HepG2 (cell line): ENCODE measurements around the gene MYO19. TPM values are rescaled to one million over a fixed set of nuclear protein-coding genes. Genes with fewer than 3 reads are reported as not detected.

Source experiments
- ATAC-seq: fragments of 200-7000 bp; cut with Tn5 transposase; 3 replicates; pipeline ENCODE4 v1.9.1; 2020; ENCODE audit warnings: mild to moderate bottlenecking, moderate library complexity
- BruUV-seq: library from RNA; stranded (reverse); fragments of 400-500 nt; replicated peaks from 2 replicates; lab custom pipeline; 2021; lab: Mats Ljungman, UMichigan
- CTCF ChIA-PET: fragments of 300-600 bp; formaldehyde crosslinking; extraction: SDS; loops from one replicate; lab custom pipeline; 2021; ENCODE audit warnings: low total read pairs, inconsistent platforms, low intra/inter-chr PET ratio; lab: Yijun Ruan, JAX
- POLR2A ChIA-PET: fragments of 350-600 bp; sonication (Branson Sonifier 250); formaldehyde crosslinking; loops from one replicate; lab custom pipeline; 2020; ENCODE audit warnings: antibody characterized with exemption, inconsistent platforms; lab: Yijun Ruan, JAX
- DNase-seq: peaks from one replicate; pipeline ENCODE4 v3.0.0-alpha.2; 2015; ENCODE audit warnings: low spot score
- FAIRE-seq: peaks from 3 replicates; lab custom pipeline; 2011; peaks lifted over from hg19 to GRCh38; lab: Jason Lieb, UNC
- H2AFZ ChIP-seq: one replicate; pipeline ENCODE4 v1.6.1; 2011; ENCODE audit warnings: low read length, inconsistent platforms
- H3K27ac ChIP-seq: fragments of 300-600 bp; 3 replicates; pipeline ENCODE4 v1.8.0; 2011; ENCODE audit warnings: mixed run types, mild to moderate bottlenecking, mixed read lengths, low read length, inconsistent platforms; ENCODE audit not compliant: insufficient read depth; ENCODE audit errors: extremely low read length
- H3K27me3 ChIP-seq, 2 experiments: fragments of 200-600 bp in 1 of 2; 2 replicates in 1 of 2; 3 replicates in 1 of 2; pipeline versions ENCODE4 v1.6.0 to v1.8.0; 2011; ENCODE audit warnings: low read length in 2 of 2, mild to moderate bottlenecking in 2 of 2, moderate library complexity in 2 of 2, inconsistent platforms in 1 of 2; ENCODE audit not compliant: insufficient read depth in 2 of 2, control insufficient read depth in 1 of 2
- H3K36me3 ChIP-seq, 2 experiments: fragments of 200-600 bp in 1 of 2; replicated peaks in 1 of 2; 2 replicates in 1 of 2; 3 replicates in 1 of 2; pipeline versions ENCODE4 v1.5.1 to v1.8.0; 2011; ENCODE audit warnings: low read length in 2 of 2, inconsistent platforms in 1 of 2; ENCODE audit not compliant: insufficient read depth in 2 of 2, control insufficient read depth in 1 of 2
- H3K4me1 ChIP-seq: 2 replicates; pipeline ENCODE4 v1.5.1; 2012; ENCODE audit warnings: low read length, inconsistent platforms; ENCODE audit not compliant: insufficient read depth
- H3K4me2 ChIP-seq: 2 replicates; pipeline ENCODE4 v1.6.0; 2011; ENCODE audit warnings: low read depth, low read length, inconsistent platforms
- H3K4me3 ChIP-seq, 3 experiments: fragments of 200-600 bp in 1 of 3; sonication (generic), shearing (Covaris generic) in 1 of 3; replicated peaks in 1 of 3; 2 replicates each; pipeline ENCODE4 v1.5.1; 2011 to 2016; ENCODE audit warnings: low read length in 3 of 3, inconsistent platforms in 2 of 3, low read depth in 2 of 3, mild to moderate bottlenecking in 2 of 3, control low read depth in 1 of 3, mixed read lengths in 1 of 3; ENCODE audit not compliant: insufficient read depth in 1 of 3
- H3K79me2 ChIP-seq: one replicate; pipeline ENCODE4 v1.6.1; 2011; ENCODE audit warnings: low read length, inconsistent platforms; ENCODE audit not compliant: insufficient read depth
- H3K9ac ChIP-seq: 2 replicates; pipeline ENCODE4 v1.6.0; 2011; ENCODE audit warnings: mild to moderate bottlenecking, low read depth, low read length, inconsistent platforms; ENCODE audit not compliant: insufficient read depth
- H3K9me3 ChIP-seq: 2 replicates; pipeline ENCODE4 v1.5.1; 2012; ENCODE audit warnings: mild to moderate bottlenecking, low read length
- H4K20me1 ChIP-seq: 2 replicates; pipeline ENCODE4 v1.6.0; 2011; ENCODE audit warnings: inconsistent platforms, mild to moderate bottlenecking, low read length, moderate library complexity; ENCODE audit not compliant: insufficient read depth
- ATF1 ChIP-seq: IDR thresholded peaks from 2 replicates; pipeline ENCODE4 v1.6.1; 2016; ENCODE audit warnings: mild to moderate bottlenecking, control low read depth
- CCDC6 ChIP-seq: sonication (generic); formaldehyde crosslinking; IDR thresholded peaks from 2 replicates; pipeline ENCODE4 v1.8.1; 2022; ENCODE audit warnings: mild to moderate bottlenecking, missing genetic modification reagents, moderate library complexity
- DDIT3 ChIP-seq: sonication (generic); formaldehyde crosslinking; IDR thresholded peaks from 2 replicates; pipeline ENCODE4 v1.4.0; 2020; ENCODE audit warnings: mild to moderate bottlenecking, missing genetic modification reagents
- FOXP1 ChIP-seq, 2 experiments: fragments of 450-650 bp in 1 of 2; IDR thresholded peaks; 2 replicates each; pipeline ENCODE4 v1.6.1; 2017 to 2018; ENCODE audit warnings: antibody characterized with exemption in 1 of 2
- GATAD2A ChIP-seq: IDR thresholded peaks from 2 replicates; pipeline ENCODE4 v1.6.1; 2016
- HNF4G ChIP-seq, 2 experiments: sonication (generic) in 1 of 2; formaldehyde crosslinking in 1 of 2; IDR thresholded peaks; 2 replicates each; pipeline versions ENCODE4 v1.4.0 to v1.6.1; 2011 to 2020; ENCODE audit warnings: borderline replicate concordance in 2 of 2, low read depth in 2 of 2, mild to moderate bottlenecking in 2 of 2, low read length in 1 of 2, missing genetic modification reagents in 1 of 2, moderate library complexity in 1 of 2
- HNRNPUL1 ChIP-seq: fragments of 200-400 bp; formaldehyde crosslinking; IDR thresholded peaks from 2 replicates; pipeline ENCODE4 v1.6.1; 2017; ENCODE audit warnings: low read depth, mild to moderate bottlenecking, low read length, moderate library complexity
- HOMEZ ChIP-seq: IDR thresholded peaks from 2 replicates; pipeline ENCODE4 v1.6.1; 2016; ENCODE audit warnings: low read depth
- PCBP2 ChIP-seq: fragments of 200-400 bp; formaldehyde crosslinking; optimal IDR thresholded peaks from 2 replicates; pipeline ENCODE3; 2018; ENCODE audit warnings: low read length, low read depth; ENCODE audit not compliant: poor library complexity, severe bottlenecking
- SNRNP70 ChIP-seq: fragments of 200-400 bp; formaldehyde crosslinking; IDR thresholded peaks from 2 replicates; pipeline ENCODE4 v1.6.1; 2017; ENCODE audit warnings: mild to moderate bottlenecking, low read depth, low read length, moderate library complexity
- ZFP36L2 ChIP-seq: sonication (generic); formaldehyde crosslinking; IDR thresholded peaks from 2 replicates; pipeline ENCODE4 v1.4.0; 2020; ENCODE audit warnings: missing genetic modification reagents
- ZNF552 ChIP-seq: sonication (generic); formaldehyde crosslinking; IDR thresholded peaks from 2 replicates; pipeline ENCODE4 v1.9.0; 2022; ENCODE audit warnings: missing genetic modification reagents, mild to moderate bottlenecking, borderline replicate concordance
- ZSCAN22 ChIP-seq: sonication (generic); formaldehyde crosslinking; IDR thresholded peaks from 2 replicates; pipeline ENCODE4 v1.4.0; 2020; ENCODE audit warnings: mild to moderate bottlenecking, missing genetic modification reagents
- WGBS: methylation state at CpG from one replicate; pipeline ENCODE4 v1.1.6; 2017; ENCODE audit warnings: low lambda C conversion rate; 5-methylcytosine and 5-hydroxymethylcytosine counted together
- in situ Hi-C: cut with HindIII; loops from 2 replicates; pipeline ENCODE4 v1.10.0; 2017; ENCODE audit warnings: low pct_unique_long_range_greater_than_20kb; ENCODE audit not compliant: extremely low pct_ligation_motif_present
- intact Hi-C: fragments of 100-400 bp; cut with micrococcal nuclease; formaldehyde crosslinking; loops from one replicate; pipeline ENCODE4 v1.10.0; 2022; ENCODE audit not compliant: unreplicated experiment
- polyA plus RNA-seq, 8 experiments: library from polyadenylated mRNA; depleted of rRNA in 3 of 8; stranded (reverse) in 7 of 8; unstranded in 1 of 8; fragments of >200 nt; fragmentation: Illumina TruSeq in 4 of 8; extraction: Trizol in 4 of 8; gene quantifications; 2 replicates each; pipeline versions ENCODE4 v1.2.1 to v1.2.3, GENCODE V29; 2011 to 2016; ENCODE audit warnings: low read depth in 4 of 8, missing spikeins in 1 of 8, mixed read lengths in 1 of 8; ENCODE audit not compliant: insufficient read depth in 1 of 8
- total RNA-seq, 5 experiments: library from RNA; depleted of rRNA; stranded (reverse); fragments of >200 nt; fragmentation: Illumina TruSeq; extraction: Trizol; gene quantifications; 2 replicates each; pipeline ENCODE4 v1.2.3, GENCODE V29; 2016; ENCODE audit warnings: low read depth in 1 of 5
- TF ChIP-seq, protein P1 (sequence below): sonication (generic); formaldehyde crosslinking; IDR thresholded peaks from 2 replicates; pipeline ENCODE4 v1.9.0; 2021; ENCODE audit warnings: mild to moderate bottlenecking, missing genetic modification reagents
- TF ChIP-seq, protein P2 (sequence below): sonication (generic); formaldehyde crosslinking; IDR thresholded peaks from 2 replicates; pipeline ENCODE4 v1.4.0; 2020; ENCODE audit warnings: missing genetic modification reagents

MYO19 gene
- total and polyA plus RNA-seq, 2 of the 13 experiments (the other 11 are each of a cell fraction or from before 2014, with no cell fraction given): 75.7 to 82.3 TPM

DNA sequence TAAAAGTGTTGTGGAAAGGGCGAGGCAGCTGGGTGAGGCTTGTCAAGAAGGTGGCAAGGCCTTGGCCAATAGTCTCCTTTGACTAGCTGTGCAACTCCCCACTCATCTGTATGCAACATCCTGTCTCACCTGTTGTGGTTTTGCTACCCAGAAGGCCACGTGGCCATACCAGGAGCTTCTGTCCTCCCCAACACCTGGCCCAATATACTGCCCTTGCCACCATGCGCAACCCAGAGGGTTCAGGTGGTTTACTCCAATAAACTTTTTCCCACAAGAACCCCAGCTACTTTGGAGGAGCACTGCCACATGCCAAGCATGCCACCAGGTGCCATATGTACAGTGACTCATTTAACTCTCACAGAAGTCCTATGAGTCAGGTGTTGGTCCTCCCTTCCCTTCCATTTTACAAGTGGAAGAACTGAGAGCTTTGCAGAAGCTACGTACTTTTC, 10.2 kb downstream of the MYO19 start:
- no peak for FAIRE-seq
- TF ChIP-seq HNF4G (IDR thresholded peaks at IDR 0.05; ENCODE audit: borderline replicate concordance, low read depth, low read length) (no peak), HNF4G (CRISPR knock-in tag; IDR thresholded peaks at IDR 0.05; ENCODE audit: borderline replicate concordance, low read depth) (no peak), ZFP36L2 (no peak), FOXP1 (IDR thresholded peaks at IDR 0.05) (no peak), FOXP1 (CRISPR knock-in tag; IDR thresholded peaks at IDR 0.05) (no peak), HOMEZ (CRISPR knock-in tag) (no peak), DDIT3 (CRISPR knock-in tag) (no peak), CCDC6 (CRISPR knock-in tag) (no peak), PCBP2 (no peak), GATAD2A (CRISPR knock-in tag) (no peak), ZNF552 (no peak), ZSCAN22 (CRISPR knock-in tag) (no peak), HNRNPUL1 (no peak), SNRNP70 (no peak), ATF1 (CRISPR knock-in tag) (no peak)
- TF ChIP-seq, protein P1, sequence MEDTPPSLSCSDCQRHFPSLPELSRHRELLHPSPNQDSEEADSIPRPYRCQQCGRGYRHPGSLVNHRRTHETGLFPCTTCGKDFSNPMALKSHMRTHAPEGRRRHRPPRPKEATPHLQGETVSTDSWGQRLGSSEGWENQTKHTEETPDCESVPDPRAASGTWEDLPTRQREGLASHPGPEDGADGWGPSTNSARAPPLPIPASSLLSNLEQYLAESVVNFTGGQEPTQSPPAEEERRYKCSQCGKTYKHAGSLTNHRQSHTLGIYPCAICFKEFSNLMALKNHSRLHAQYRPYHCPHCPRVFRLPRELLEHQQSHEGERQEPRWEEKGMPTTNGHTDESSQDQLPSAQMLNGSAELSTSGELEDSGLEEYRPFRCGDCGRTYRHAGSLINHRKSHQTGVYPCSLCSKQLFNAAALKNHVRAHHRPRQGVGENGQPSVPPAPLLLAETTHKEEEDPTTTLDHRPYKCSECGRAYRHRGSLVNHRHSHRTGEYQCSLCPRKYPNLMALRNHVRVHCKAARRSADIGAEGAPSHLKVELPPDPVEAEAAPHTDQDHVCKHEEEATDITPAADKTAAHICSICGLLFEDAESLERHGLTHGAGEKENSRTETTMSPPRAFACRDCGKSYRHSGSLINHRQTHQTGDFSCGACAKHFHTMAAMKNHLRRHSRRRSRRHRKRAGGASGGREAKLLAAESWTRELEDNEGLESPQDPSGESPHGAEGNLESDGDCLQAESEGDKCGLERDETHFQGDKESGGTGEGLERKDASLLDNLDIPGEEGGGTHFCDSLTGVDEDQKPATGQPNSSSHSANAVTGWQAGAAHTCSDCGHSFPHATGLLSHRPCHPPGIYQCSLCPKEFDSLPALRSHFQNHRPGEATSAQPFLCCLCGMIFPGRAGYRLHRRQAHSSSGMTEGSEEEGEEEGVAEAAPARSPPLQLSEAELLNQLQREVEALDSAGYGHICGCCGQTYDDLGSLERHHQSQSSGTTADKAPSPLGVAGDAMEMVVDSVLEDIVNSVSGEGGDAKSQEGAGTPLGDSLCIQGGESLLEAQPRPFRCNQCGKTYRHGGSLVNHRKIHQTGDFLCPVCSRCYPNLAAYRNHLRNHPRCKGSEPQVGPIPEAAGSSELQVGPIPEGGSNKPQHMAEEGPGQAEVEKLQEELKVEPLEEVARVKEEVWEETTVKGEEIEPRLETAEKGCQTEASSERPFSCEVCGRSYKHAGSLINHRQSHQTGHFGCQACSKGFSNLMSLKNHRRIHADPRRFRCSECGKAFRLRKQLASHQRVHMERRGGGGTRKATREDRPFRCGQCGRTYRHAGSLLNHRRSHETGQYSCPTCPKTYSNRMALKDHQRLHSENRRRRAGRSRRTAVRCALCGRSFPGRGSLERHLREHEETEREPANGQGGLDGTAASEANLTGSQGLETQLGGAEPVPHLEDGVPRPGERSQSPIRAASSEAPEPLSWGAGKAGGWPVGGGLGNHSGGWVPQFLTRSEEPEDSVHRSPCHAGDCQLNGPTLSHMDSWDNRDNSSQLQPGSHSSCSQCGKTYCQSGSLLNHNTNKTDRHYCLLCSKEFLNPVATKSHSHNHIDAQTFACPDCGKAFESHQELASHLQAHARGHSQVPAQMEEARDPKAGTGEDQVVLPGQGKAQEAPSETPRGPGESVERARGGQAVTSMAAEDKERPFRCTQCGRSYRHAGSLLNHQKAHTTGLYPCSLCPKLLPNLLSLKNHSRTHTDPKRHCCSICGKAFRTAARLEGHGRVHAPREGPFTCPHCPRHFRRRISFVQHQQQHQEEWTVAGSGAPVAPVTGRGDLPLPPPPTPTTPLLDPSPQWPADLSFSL (CRISPR knock-in tag): no peak
- TF ChIP-seq, protein P2, sequence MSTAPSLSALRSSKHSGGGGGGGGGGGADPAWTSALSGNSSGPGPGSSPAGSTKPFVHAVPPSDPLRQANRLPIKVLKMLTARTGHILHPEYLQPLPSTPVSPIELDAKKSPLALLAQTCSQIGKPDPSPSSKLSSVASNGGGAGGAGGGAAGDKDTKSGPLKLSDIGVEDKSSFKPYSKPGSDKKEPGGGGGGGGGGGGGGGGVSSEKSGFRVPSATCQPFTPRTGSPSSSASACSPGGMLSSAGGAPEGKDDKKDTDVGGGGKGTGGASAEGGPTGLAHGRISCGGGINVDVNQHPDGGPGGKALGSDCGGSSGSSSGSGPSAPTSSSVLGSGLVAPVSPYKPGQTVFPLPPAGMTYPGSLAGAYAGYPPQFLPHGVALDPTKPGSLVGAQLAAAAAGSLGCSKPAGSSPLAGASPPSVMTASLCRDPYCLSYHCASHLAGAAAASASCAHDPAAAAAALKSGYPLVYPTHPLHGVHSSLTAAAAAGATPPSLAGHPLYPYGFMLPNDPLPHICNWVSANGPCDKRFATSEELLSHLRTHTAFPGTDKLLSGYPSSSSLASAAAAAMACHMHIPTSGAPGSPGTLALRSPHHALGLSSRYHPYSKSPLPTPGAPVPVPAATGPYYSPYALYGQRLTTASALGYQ (CRISPR knock-in tag): no peak

More for the DNA sequence above, 10.2 kb downstream of the MYO19 start:
- ChIA-PET POLR2A (interaction anchor here (1.9 kb wide), 1 partner anchor 10 kb away, joined by 5 read pairs; the partner anchor contains the start of genes MYO19 and PIGW), CTCF (no interaction called here)
- no TSS peak for BruUV-seq
- in situ Hi-C loops (no loop called here), intact Hi-C loops (no loop called here)
- Histone ChIP-seq H3K4me3 (no peak overlapping the region), H3K36me3 (peaks cover 24 to 65% of the 10 kb centered on the region in 2 experiments), H3K27me3 (no peaks in the 10 kb centered on the region), H3K4me2 (no peak overlapping the region), H4K20me1 (no peaks in the 10 kb centered on the region), H3K9ac (no peak overlapping the region), H3K4me1 (no peaks in the 10 kb centered on the region), H3K9me3 (no peaks in the 10 kb centered on the region), H3K27ac (no peak overlapping the region), H2AFZ (no peak overlapping the region), H3K79me2 (no peaks in the 10 kb centered on the region)
- no peak for ATAC-seq
- no peak for DNase-seq
- WGBS: 100% methylated on average over 4 of the region's 4 CpGs
